Measurements from ENCODE around the gene TCP10L.
"Not testable (repeated sequence)": the region's sequence is repeated elsewhere in the genome, so short reads cannot be mapped to it uniquely, and the experiment has no call there.

The TCP10L gene

GRCh38 chr21:32549440-32549839 is 35.9 kb downstream of the TCP10L start:
- peak; percentile 18 for DNase-seq

- DNase-seq = no peak
These were observed 36.3 kb downstream of the TCP10L start for GRCh38 chr21:32548978-32549377.

GRCh38 chr21:32547018-32547417 is 38.3 kb downstream of the TCP10L start:
- no peak for DNase-seq

- no peak for DNase-seq
These were observed 39.3 kb downstream of the TCP10L start for GRCh38 chr21:32545948-32546441.

- DNase-seq = no peak
These were observed 40.6 kb downstream of the TCP10L start for GRCh38 chr21:32544697-32545096.

- DNase-seq = no peak
These were observed 41.3 kb downstream of the TCP10L start for GRCh38 chr21:32543975-32544374.

GRCh38 chr21:32543056-32543455 is 42.3 kb downstream of the TCP10L start:
- DNase-seq = not testable (repeated sequence)

- no peak for DNase-seq
These were observed 45.9 kb downstream of the TCP10L start for GRCh38 chr21:32539378-32539777.

- peak; percentile 18 for DNase-seq
These were observed 47.1 kb downstream of the TCP10L start for GRCh38 chr21:32538147-32538792.

- DNase-seq = no peak
These were observed 47.8 kb downstream of the TCP10L start for GRCh38 chr21:32537569-32537881.

GRCh38 chr21:32535612-32536011 is 49.7 kb downstream of the TCP10L start:
- DNase-seq = no peak

GRCh38 chr21:32534113-32534512 is 51.2 kb downstream of the TCP10L start:
- DNase-seq = no peak

- DNase-seq = no peak
These were observed 51.7 kb downstream of the TCP10L start for GRCh38 chr21:32533611-32534010.

GRCh38 chr21:32533053-32533452 is 52.3 kb downstream of the TCP10L start:
- DNase-seq = no peak

- DNase-seq = no peak
These were observed 52.7 kb downstream of the TCP10L start for GRCh38 chr21:32532636-32533035.

GRCh38 chr21:32531561-32531960 is 53.8 kb downstream of the TCP10L start:
- not testable (repeated sequence) for DNase-seq

GRCh38 chr21:32530809-32531208 is 54.5 kb downstream of the TCP10L start:
- not testable (repeated sequence) for DNase-seq

GRCh38 chr21:32529679-32530078 is 55.6 kb downstream of the TCP10L start:
- DNase-seq = no peak

- DNase-seq = no peak
These were observed 60.0 kb downstream of the TCP10L start for GRCh38 chr21:32525282-32525681.

- no peak for DNase-seq
These were observed 61.2 kb downstream of the TCP10L start for GRCh38 chr21:32523988-32524719.
